Right lobe of liver (tissue), 6 donors: Measurements from ENCODE around the gene ACSF3. TPM values are rescaled to one million over a fixed set of nuclear protein-coding genes. Genes with fewer than 3 reads are reported as not detected.

Source experiments
- ATAC-seq, 4 donors: fragments of 200-7000 bp; cut with Tn5 transposase; one replicate each; pipeline ENCODE4 v1.9.1; 2020; ENCODE audit warnings: mild to moderate bottlenecking in 4 of 4, moderate library complexity in 4 of 4
- DNase-seq, 3 donors: peaks; one replicate each; pipeline ENCODE4 v3.0.0-alpha.2; 2020
- H3K27ac ChIP-seq, 3 donors: fragments of 200-600 bp; one replicate each; pipeline ENCODE4 v1.8.0; 2022
- H3K27me3 ChIP-seq, 2 donors: fragments of 200-600 bp; one replicate each; pipeline ENCODE4 v1.8.0; 2022
- H3K36me3 ChIP-seq, 4 donors: fragments of 200-600 bp; sonication (generic) in 1 of 4; one replicate each; pipeline versions ENCODE4 v1.5.1 to v1.8.0; 2017 to 2022; ENCODE audit warnings: control low read depth in 1 of 4
- H3K4me1 ChIP-seq, 4 donors: fragments of 200-600 bp; sonication (generic) in 1 of 4; one replicate each; pipeline versions ENCODE4 v1.5.1 to v1.8.0; 2017 to 2022; ENCODE audit warnings: control low read depth in 1 of 4
- H3K4me3 ChIP-seq, 3 donors: fragments of 200-600 bp; one replicate each; pipeline ENCODE4 v1.8.0; 2022
- H3K9me3 ChIP-seq, 4 donors: fragments of 200-600 bp; sonication (generic) in 1 of 4; one replicate each; pipeline versions ENCODE4 v1.5.1 to v1.8.0; 2017 to 2022; ENCODE audit warnings: control low read depth in 1 of 4
- POLR2A ChIP-seq: fragments of 450-650 bp; IDR thresholded peaks from one replicate; pipeline ENCODE4 v1.6.1; 2017; ENCODE audit warnings: antibody characterized with exemption, mild to moderate bottlenecking
- WGBS: methylation state at CpG from one replicate; pipeline ENCODE4 v1.1.6; 2018; ENCODE audit warnings: low coverage, low lambda C conversion rate; ENCODE audit not compliant: insufficient coverage; ENCODE audit errors: missing lambda C conversion rate; 5-methylcytosine and 5-hydroxymethylcytosine counted together
- intact Hi-C, 2 donors: fragments of 100-400 bp; cut with DNase I; formaldehyde crosslinking; loops; one replicate each; pipeline versions ENCODE4 v1.11.2 to v1.14.1; 2022
- total RNA-seq, 6 experiments: library from RNA; depleted of rRNA in 2 of 6; stranded (reverse); fragments of >200 nt in 2 of 6; fragmentation: NEBNext Ultra II Directional in 3 of 6; extraction: Animal tissue kit (Norgen Biotek cat#: 25700) in 3 of 6; gene quantifications; one replicate each; pipeline versions ENCODE4 v1.1.0 to v1.2.4, GENCODE V29; 2016 to 2023
- TF ChIP-seq, protein P1 (sequence below), 4 donors: fragments of 200-600 bp in 3 of 4; fragments of 450-650 bp in 1 of 4; IDR thresholded peaks; one replicate each; pipeline versions ENCODE4 v1.5.1 to v1.8.0; 2016 to 2022; ENCODE audit warnings: antibody characterized with exemption in 4 of 4, mild to moderate bottlenecking in 2 of 4
- donor health status: DM: no; HTN: yes; CAD: no.
- donor health status: DM: no; HTN: no; CAD: no.
- donor health status: DM: no; HTN: no; CAD: no.
- donor health status: DM: no; HTN: yes; CAD: no.
- donor health status: DM: no; HTN: yes; CAD: no.

Gene ACSF3
- total RNA-seq, 6 experiments from 2014 or later, result 20.2 to 33.6 (median 29.4) TPM

DNA sequence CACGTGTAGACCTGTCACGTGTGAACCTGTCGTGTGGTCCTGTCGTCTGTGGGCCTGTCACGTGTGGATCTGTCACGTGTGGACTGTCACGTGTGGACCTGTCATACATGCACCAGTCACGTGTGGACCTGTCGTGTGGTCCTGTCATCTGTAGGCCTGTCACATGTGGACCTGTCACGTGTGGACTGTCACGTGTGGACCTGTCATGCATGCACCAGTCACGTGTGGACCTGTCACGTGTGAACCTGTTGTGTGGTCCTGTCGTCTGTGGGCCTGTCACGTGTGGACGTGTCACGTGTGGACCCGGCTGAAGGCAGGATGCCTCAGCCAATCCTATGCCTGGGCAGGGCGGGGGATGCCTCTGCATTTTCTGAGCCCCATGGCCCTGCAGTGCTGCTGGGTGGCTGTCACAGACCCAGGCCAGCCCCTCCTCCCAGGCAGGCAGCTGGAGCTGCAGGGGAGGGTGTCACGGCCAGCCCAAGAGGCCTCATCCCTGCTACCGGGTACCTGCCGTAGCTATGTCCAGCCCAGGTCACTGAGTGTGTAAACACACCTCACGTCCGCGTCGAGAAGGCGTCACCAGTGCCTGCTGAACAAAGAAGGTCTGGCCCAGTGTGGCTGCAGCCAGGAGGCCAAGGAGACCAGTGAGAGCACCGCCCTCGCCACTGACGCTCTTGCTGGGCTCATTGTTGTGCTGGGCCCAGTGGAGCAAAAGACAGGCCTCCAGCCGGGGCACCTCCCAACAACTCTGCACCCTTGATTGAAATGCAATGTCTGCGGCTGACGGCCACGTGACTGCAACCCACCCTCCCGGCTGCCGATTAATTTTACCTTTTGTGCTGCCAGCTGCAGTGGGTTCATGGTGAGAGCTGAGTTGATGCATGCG is 18.6 kb upstream of the ACSF3 start:
- Histone ChIP-seq H3K9me3 (no peaks in the 10 kb centered on the region), H3K4me1 (no peaks in the 10 kb centered on the region), H3K36me3 (no peaks in the 10 kb centered on the region), H3K27me3 (no peaks in the 10 kb centered on the region), H3K27ac (no peak overlapping the region), H3K4me3 (no peak overlapping the region)
- DNase-seq (no peak), ATAC-seq (no peak)
- intact Hi-C loops, result no loop called here
- WGBS, result 91% methylated on average over 6 of the region's 37 CpGs
- TF ChIP-seq, protein P1, sequence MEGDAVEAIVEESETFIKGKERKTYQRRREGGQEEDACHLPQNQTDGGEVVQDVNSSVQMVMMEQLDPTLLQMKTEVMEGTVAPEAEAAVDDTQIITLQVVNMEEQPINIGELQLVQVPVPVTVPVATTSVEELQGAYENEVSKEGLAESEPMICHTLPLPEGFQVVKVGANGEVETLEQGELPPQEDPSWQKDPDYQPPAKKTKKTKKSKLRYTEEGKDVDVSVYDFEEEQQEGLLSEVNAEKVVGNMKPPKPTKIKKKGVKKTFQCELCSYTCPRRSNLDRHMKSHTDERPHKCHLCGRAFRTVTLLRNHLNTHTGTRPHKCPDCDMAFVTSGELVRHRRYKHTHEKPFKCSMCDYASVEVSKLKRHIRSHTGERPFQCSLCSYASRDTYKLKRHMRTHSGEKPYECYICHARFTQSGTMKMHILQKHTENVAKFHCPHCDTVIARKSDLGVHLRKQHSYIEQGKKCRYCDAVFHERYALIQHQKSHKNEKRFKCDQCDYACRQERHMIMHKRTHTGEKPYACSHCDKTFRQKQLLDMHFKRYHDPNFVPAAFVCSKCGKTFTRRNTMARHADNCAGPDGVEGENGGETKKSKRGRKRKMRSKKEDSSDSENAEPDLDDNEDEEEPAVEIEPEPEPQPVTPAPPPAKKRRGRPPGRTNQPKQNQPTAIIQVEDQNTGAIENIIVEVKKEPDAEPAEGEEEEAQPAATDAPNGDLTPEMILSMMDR (IDR thresholded peaks at IDR 0.05), result no peak
- TF ChIP-seq POLR2A, result no peak

DNA sequence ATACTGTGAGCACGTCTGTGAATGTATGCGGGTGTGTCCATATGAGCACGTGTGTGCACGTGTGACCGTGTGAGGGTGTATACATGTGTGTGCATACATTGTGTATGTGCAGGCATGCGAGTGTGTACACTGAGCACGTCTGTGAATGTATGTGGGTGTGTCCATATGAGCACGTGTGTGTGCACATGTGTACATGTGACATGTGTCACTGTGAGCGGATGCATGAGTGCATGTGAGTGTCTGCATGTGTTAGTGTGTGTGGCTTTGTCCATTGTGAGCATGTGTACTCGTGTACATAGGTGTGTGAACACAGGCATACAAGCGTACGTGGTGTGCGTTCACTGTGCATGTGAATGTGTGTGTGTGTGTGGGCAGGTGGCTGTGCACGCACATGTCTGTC is 17.5 kb upstream of the ACSF3 start:
- WGBS, result 93% methylated on average over 4 of the region's 14 CpGs

DNA sequence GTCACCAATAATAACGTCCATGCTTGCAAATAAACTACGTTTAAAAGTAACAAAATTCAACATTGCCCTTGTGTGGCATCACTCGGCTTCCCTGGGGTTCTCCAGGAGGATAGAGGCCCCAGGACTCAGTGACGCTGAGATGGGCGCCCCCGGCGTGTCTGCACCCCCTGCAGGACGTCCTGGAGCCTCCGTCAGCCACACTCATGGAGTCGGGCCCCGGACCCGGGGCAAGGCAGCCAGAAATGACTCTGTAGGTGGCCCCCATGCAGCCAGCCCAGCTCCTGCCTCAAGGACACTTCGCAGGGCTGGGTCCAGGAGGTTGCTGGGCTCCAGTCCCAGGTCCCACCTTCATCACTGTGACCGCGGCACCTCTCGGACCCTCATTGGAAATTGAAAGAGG is 16.6 kb upstream of the ACSF3 start:
- H3K36me3 ChIP-seq, result no peaks in the 10 kb centered on the region
- H3K4me3 ChIP-seq, result no peak overlapping the region
- no peak for TF ChIP-seq POLR2A
- TF ChIP-seq, protein P1 (IDR thresholded peaks at IDR 0.05), result no peak
- WGBS, result 60% methylated on average over 1 of the region's 16 CpGs
- intact Hi-C loops, result no loop called here
- no peaks in the 10 kb centered on the region for H3K4me1 ChIP-seq
- H3K27me3 ChIP-seq, result no peaks in the 10 kb centered on the region
- no peak overlapping the region for H3K27ac ChIP-seq
- H3K9me3 ChIP-seq, result no peaks in the 10 kb centered on the region
- ATAC-seq (no peak), DNase-seq (no peak)

More for the DNA sequence above, 17.5 kb upstream of the ACSF3 start:
- no peaks in the 10 kb centered on the region for H3K36me3 ChIP-seq
- no peaks in the 10 kb centered on the region for H3K9me3 ChIP-seq
- H3K4me3 ChIP-seq, result no peak overlapping the region
- TF ChIP-seq, protein P1 (IDR thresholded peaks at IDR 0.05), result no peak
- TF ChIP-seq POLR2A, result no peak
- intact Hi-C loops, result no loop called here
- H3K4me1 ChIP-seq, result no peaks in the 10 kb centered on the region
- H3K27ac ChIP-seq, result no peak overlapping the region
- DNase-seq, result no peak
- no peaks in the 10 kb centered on the region for H3K27me3 ChIP-seq
- no peak for ATAC-seq

DNA sequence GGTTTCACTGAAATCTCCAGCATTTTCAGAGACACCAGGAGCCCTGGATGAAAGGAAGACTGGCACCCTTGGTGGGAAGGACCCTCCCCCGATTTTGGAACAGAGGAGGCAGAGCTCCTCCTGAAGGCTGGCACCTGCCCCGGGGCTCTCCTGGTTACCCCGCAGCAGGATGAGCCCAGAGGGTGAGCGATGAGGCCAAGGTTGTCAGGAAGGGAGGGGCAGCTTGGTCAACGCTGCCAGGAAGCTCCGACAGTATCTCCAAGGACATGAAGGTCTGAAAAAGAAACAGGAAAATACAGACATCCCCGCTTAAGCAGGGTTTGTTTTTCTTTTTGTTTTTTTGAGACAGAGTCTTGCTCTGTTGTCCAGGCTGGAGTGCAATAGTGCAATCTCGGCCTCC is 15.5 kb upstream of the ACSF3 start:
- TF ChIP-seq, protein P1 (IDR thresholded peaks at IDR 0.05), result no peak
- TF ChIP-seq POLR2A, result no peak
- Histone ChIP-seq H3K4me3 (no peak overlapping the region), H3K27ac (no peak overlapping the region), H3K36me3 (no peaks in the 10 kb centered on the region), H3K9me3 (no peaks in the 10 kb centered on the region), H3K4me1 (no peaks in the 10 kb centered on the region), H3K27me3 (no peaks in the 10 kb centered on the region)
- DNase-seq (no peak), ATAC-seq (no peak)
- intact Hi-C loops, result no loop called here
- no CpG with 5 or more reads among the region's 8 CpGs for WGBS
